HCT116 (cell line): ENCODE measurements around the gene MRM3. TPM values are rescaled to one million over a fixed set of nuclear protein-coding genes. Genes with fewer than 3 reads are reported as not detected.

Experiments
- ATAC-seq: fragments of 200-7000 bp; cut with Tn5 transposase; 2 replicates; pipeline ENCODE4 v1.9.1; 2020; ENCODE audit warnings: mild to moderate bottlenecking, moderate library complexity
- BruUV-seq: library from RNA; stranded (reverse); fragments of 400-500 nt; replicated peaks from 2 replicates; lab custom pipeline; 2021; lab: Mats Ljungman, UMichigan
- CTCF ChIA-PET: fragments of 300-600 bp; sonication (Branson Sonifier 250); formaldehyde crosslinking; loops from one replicate; lab custom pipeline; 2021; ENCODE audit warnings: antibody characterized with exemption; lab: Charles Lee
- POLR2A ChIA-PET: fragments of 300-600, 350-600 bp; sonication (Branson Sonifier 250); formaldehyde crosslinking; loops from one replicate; lab custom pipeline; 2021; ENCODE audit warnings: antibody characterized with exemption; lab: Charles Lee
- RAD21 ChIA-PET, 2 experiments: fragments of 300-600 bp; sonication (Branson Sonifier 250); formaldehyde crosslinking; loops; one replicate each; lab custom pipeline; 2023; ENCODE audit warnings: low total read pairs in 2 of 2; ENCODE audit not compliant: uncharacterized antibody in 2 of 2, unreplicated experiment in 2 of 2, low non-redundant PET in 1 of 2; lab: Charles Lee
- DNase-seq: peaks from one replicate; pipeline ENCODE4 v3.0.0-alpha.2; 2010; ENCODE audit warnings: low read depth, low spot score
- H2AFZ ChIP-seq: fragments of 200-600 bp; shearing (Covaris generic), sonication (generic); 2 replicates; pipeline ENCODE4 v1.6.1; 2017; ENCODE audit warnings: low read depth, mixed run types, mixed read lengths, antibody characterized with exemption, low read length; ENCODE audit not compliant: poor library complexity, severe bottlenecking
- H3K27ac ChIP-seq: 2 replicates; pipeline ENCODE4 v1.5.1; 2012; ENCODE audit warnings: low read depth, low read length
- H3K27me3 ChIP-seq: fragments of 200-600 bp; sonication (generic); 2 replicates; pipeline ENCODE4 v1.6.1; 2016; ENCODE audit warnings: mixed run types, low read length, mixed read lengths; ENCODE audit not compliant: insufficient read depth
- H3K36me3 ChIP-seq, 2 experiments: fragments of 200-500 bp in 1 of 2; fragments of 200-600 bp in 1 of 2; sonication (Bioruptor generic) in 1 of 2; sonication (generic) in 1 of 2; 2 replicates each; pipeline versions ENCODE4 v1.5.1 to v1.6.1; 2014 to 2016; ENCODE audit warnings: low read length in 2 of 2, inconsistent platforms in 1 of 2, mixed read lengths in 1 of 2, mixed run types in 1 of 2; ENCODE audit not compliant: insufficient read depth in 2 of 2, control insufficient read depth in 1 of 2
- H3K4me1 ChIP-seq, 2 experiments: fragments of 200-600 bp in 1 of 2; sonication (generic) in 1 of 2; 2 replicates each; pipeline versions ENCODE4 v1.5.1 to v1.6.1; 2012 to 2017; ENCODE audit warnings: low read length in 2 of 2, inconsistent platforms in 1 of 2, mild to moderate bottlenecking in 1 of 2, mixed read lengths in 1 of 2, mixed run types in 1 of 2, moderate library complexity in 1 of 2; ENCODE audit not compliant: insufficient read depth in 2 of 2, control insufficient read depth in 1 of 2
- H3K4me2 ChIP-seq: fragments of 200-600 bp; sonication (generic); 2 replicates; pipeline ENCODE4 v1.6.1; 2017; ENCODE audit warnings: mixed run types, low read length, mixed read lengths
- H3K4me3 ChIP-seq, 2 experiments: fragments of 200-600 bp in 1 of 2; sonication (generic) in 1 of 2; replicated peaks in 1 of 2; 2 replicates each; pipeline ENCODE4 v1.5.1; 2011 to 2016; ENCODE audit warnings: low read length in 2 of 2, control low read depth in 1 of 2, low read depth in 1 of 2, mild to moderate bottlenecking in 1 of 2, mixed read lengths in 1 of 2, mixed run types in 1 of 2
- H3K79me2 ChIP-seq: fragments of 200-600 bp; sonication (generic); 2 replicates; pipeline ENCODE4 v1.6.1; 2017; ENCODE audit warnings: mild to moderate bottlenecking, mixed run types, low read length, moderate library complexity, mixed read lengths; ENCODE audit not compliant: insufficient read depth
- H3K9ac ChIP-seq: fragments of 200-600 bp; sonication (generic); 2 replicates; pipeline ENCODE4 v1.6.1; 2016; ENCODE audit warnings: low read length, mixed read lengths
- H3K9me2 ChIP-seq: fragments of 200-600 bp; sonication (generic), shearing (Covaris generic); 2 replicates; pipeline ENCODE4 v1.6.1; 2017; ENCODE audit warnings: mixed run types, mild to moderate bottlenecking, moderate library complexity; ENCODE audit not compliant: insufficient read depth
- H3K9me3 ChIP-seq, 2 experiments: fragments of 200-500 bp in 1 of 2; fragments of 200-600 bp in 1 of 2; sonication (Bioruptor generic) in 1 of 2; sonication (generic) in 1 of 2; 2 replicates each; pipeline ENCODE4 v1.6.1; 2014 to 2017; ENCODE audit warnings: low read length in 2 of 2, mixed read lengths in 2 of 2, inconsistent platforms in 1 of 2, low read depth in 1 of 2, mild to moderate bottlenecking in 1 of 2, mixed run types in 1 of 2, moderate library complexity in 1 of 2; ENCODE audit not compliant: control insufficient read depth in 1 of 2, insufficient read depth in 1 of 2
- H4K20me1 ChIP-seq: fragments of 200-600 bp; sonication (generic), shearing (Covaris generic); 2 replicates; pipeline ENCODE4 v1.6.1; 2017; ENCODE audit warnings: mixed run types, mild to moderate bottlenecking, moderate library complexity; ENCODE audit not compliant: insufficient read depth
- CBX3 ChIP-seq: IDR thresholded peaks from 2 replicates; pipeline ENCODE4 v1.6.1; 2012; ENCODE audit warnings: low read depth
- CEBPB ChIP-seq: IDR thresholded peaks from 2 replicates; pipeline ENCODE4 v1.6.1; 2012; ENCODE audit warnings: low read depth
- CTCF ChIP-seq, 3 experiments: fragments of 200-600 bp in 1 of 3; sonication (generic) in 1 of 3; IDR thresholded peaks in 2 of 3; conservative IDR thresholded peaks in 1 of 3; 2 replicates each; pipeline ENCODE4 v1.5.1; 2012 to 2017; ENCODE audit warnings: low read depth in 2 of 3, low read length in 2 of 3, antibody characterized with exemption in 1 of 3, borderline replicate concordance in 1 of 3, control low read depth in 1 of 3, mild to moderate bottlenecking in 1 of 3, mixed read lengths in 1 of 3, mixed run types in 1 of 3, moderate library complexity in 1 of 3; ENCODE audit not compliant: insufficient read depth in 1 of 3
- EZH2phosphoT487 ChIP-seq: fragments of 200-600 bp; IDR thresholded peaks from 2 replicates; pipeline ENCODE4 v1.6.1; 2018; ENCODE audit warnings: antibody characterized with exemption, borderline replicate concordance
- JUND ChIP-seq: IDR thresholded peaks from 2 replicates; pipeline ENCODE4 v1.6.1; 2012
- POLR2A ChIP-seq: IDR thresholded peaks from 2 replicates; pipeline ENCODE4 v1.7.0; 2011; ENCODE audit warnings: borderline replicate concordance; ENCODE audit not compliant: insufficient read depth, insufficient read length; ENCODE audit errors: extremely low read depth
- SIN3A ChIP-seq: IDR thresholded peaks from 2 replicates; pipeline ENCODE4 v1.6.1; 2012; ENCODE audit warnings: low read depth
- SP1 ChIP-seq: IDR thresholded peaks from 2 replicates; pipeline ENCODE4 v1.6.1; 2012; ENCODE audit warnings: low read depth
- SRF ChIP-seq: IDR thresholded peaks from 2 replicates; pipeline ENCODE4 v1.6.1; 2012; ENCODE audit warnings: low read depth
- TCF7L2 ChIP-seq: IDR thresholded peaks from 2 replicates; pipeline ENCODE4 v1.7.0; 2011; ENCODE audit warnings: borderline replicate concordance, inconsistent platforms; ENCODE audit not compliant: insufficient read depth, insufficient read length; ENCODE audit errors: extremely low read depth
- ZNF274 ChIP-seq: fragments of 200-500 bp; sonication (Bioruptor generic); IDR thresholded peaks from 2 replicates; pipeline ENCODE4 v1.6.1; 2014; ENCODE audit warnings: mild to moderate bottlenecking, low read depth, low read length, inconsistent platforms
- intact Hi-C: fragments of 100-400 bp; cut with micrococcal nuclease; formaldehyde crosslinking; loops from 2 replicates; pipeline ENCODE4 v1.10.0; 2022
- total RNA-seq: library from RNA; stranded (reverse); gene quantifications from one replicate; pipeline ENCODE4 v1.2.1, GENCODE V29; 2021; ENCODE audit not compliant: unreplicated experiment

The MRM3 gene
- total RNA-seq, 1 experiment from 2014 or later: 32.6 TPM

- Histone ChIP-seq H3K27ac (no peak overlapping the region), H3K9me2 (no peaks in the 10 kb centered on the region), H3K4me1 (no peaks in the 10 kb centered on the region), H3K4me3 (no peak overlapping the region), H3K9ac (no peak overlapping the region), H2AFZ (no peak overlapping the region), H3K79me2 (peaks cover 11% of the 10 kb centered on the region; the same call in 1 of the 2 replicates), H3K27me3 (no peaks in the 10 kb centered on the region), H3K4me2 (no peak overlapping the region), H3K36me3 (peaks cover 8 to 9% of the 10 kb centered on the region in 2 experiments; a peak in 3 of 4 replicates), H4K20me1 (no peaks in the 10 kb centered on the region), H3K9me3 (no peaks in the 10 kb centered on the region)
- BruUV-seq: no TSS peak
- ChIA-PET CTCF (no interaction called here), RAD21 (no interaction called here), POLR2A (no interaction called here)
- DNase-seq: no peak
- no peak for ATAC-seq
- intact Hi-C loops: no loop called here
- TF ChIP-seq POLR2A (no peak), TCF7L2 (no peak), CBX3 (no peak), CTCF (IDR thresholded peaks at IDR 0.05 in 2 of 3, conservative IDR thresholded peaks at IDR 0.05 in 1 of 3; ENCODE audit: borderline replicate concordance in 1 of 3, insufficient read depth in 1 of 3, low read depth in 2 of 3, low read length in 2 of 3) (no peak), CEBPB (no peak), JUND (no peak), EZH2phosphoT487 (no peak), SP1 (no peak), ZNF274 (no peak), SIN3A (no peak), SRF (no peak)
Measured at GRCh38 chr17:811051-811784, 29.1 kb downstream of the MRM3 start.
